GM12878 (cell line): ENCODE data around the gene SGIP1. TPM values are rescaled to one million over a fixed set of nuclear protein-coding genes. Genes with fewer than 3 reads are reported as not detected.
A peak's percentile ranks its signal among the peaks of the same experiment; 100 is the strongest.

Experiments
- ATAC-seq: fragments of 200-7000 bp; cut with Tn5 transposase; 3 replicates; pipeline ENCODE4 v1.9.1; 2020; ENCODE audit warnings: mild to moderate bottlenecking, moderate library complexity
- BruUV-seq: library from RNA; stranded (reverse); fragments of 400-500 nt; replicated peaks from 2 replicates; lab custom pipeline; 2021; lab: Mats Ljungman, UMichigan
- CTCF ChIA-PET: fragments of 300-600 bp; sonication (Branson Sonifier 250); formaldehyde crosslinking; extraction: SDS; loops from one replicate; lab custom pipeline; 2021; ENCODE audit warnings: inconsistent platforms; lab: Yijun Ruan, JAX
- POLR2A ChIA-PET: fragments of 350-600 bp; formaldehyde crosslinking; extraction: SDS; loops from one replicate; lab custom pipeline; 2021; ENCODE audit warnings: inconsistent platforms; lab: Charles Lee
- RAD21 ChIA-PET: fragments of 300-600 bp; sonication (Branson Sonifier 250); formaldehyde crosslinking; loops from one replicate; lab custom pipeline; 2023; ENCODE audit warnings: antibody characterized with exemption; ENCODE audit not compliant: unreplicated experiment; lab: Charles Lee
- SMC1A ChIA-PET: fragments of 300-600 bp; sonication (Branson Sonifier 250); formaldehyde crosslinking; loops from one replicate; lab custom pipeline; 2023; ENCODE audit not compliant: unreplicated experiment, uncharacterized antibody; lab: Charles Lee
- DNase-seq: peaks from one replicate; pipeline ENCODE4 v3.0.0-alpha.2; 2011; ENCODE audit warnings: low read depth, low spot score
- FAIRE-seq: peaks from 3 replicates; lab custom pipeline; 2011; peaks lifted over from hg19 to GRCh38; lab: Jason Lieb, UNC
- H2AFZ ChIP-seq: 2 replicates; pipeline ENCODE4 v1.6.0; 2011; ENCODE audit warnings: low read depth, low read length, control low read depth; ENCODE audit not compliant: control insufficient read depth
- H3K27ac ChIP-seq: 2 replicates; pipeline ENCODE4 v1.5.1; 2011; ENCODE audit warnings: control low read depth; ENCODE audit not compliant: control insufficient read depth, insufficient read depth
- H3K27me3 ChIP-seq, 2 experiments: replicated peaks in 1 of 2; 2 replicates each; pipeline versions ENCODE4 v1.6.0 to v1.6.1; 2011; ENCODE audit warnings: low read length in 1 of 2; ENCODE audit not compliant: control insufficient read depth in 2 of 2, insufficient read depth in 2 of 2
- H3K36me3 ChIP-seq, 2 experiments: 2 replicates each; pipeline ENCODE4 v1.5.1; 2011; ENCODE audit warnings: low read length in 1 of 2; ENCODE audit not compliant: control insufficient read depth in 2 of 2, insufficient read depth in 2 of 2
- H3K4me1 ChIP-seq: 2 replicates; pipeline ENCODE4 v1.6.1; 2011; ENCODE audit warnings: mild to moderate bottlenecking, low read length, moderate library complexity, mixed read lengths; ENCODE audit not compliant: control insufficient read depth, insufficient read depth
- H3K4me2 ChIP-seq: 2 replicates; pipeline ENCODE4 v1.6.0; 2011; ENCODE audit warnings: control low read depth; ENCODE audit not compliant: control insufficient read depth, insufficient read depth
- H3K4me3 ChIP-seq: fragments of 200-600 bp; sonication (generic); 2 replicates; pipeline ENCODE4 v1.5.1; 2016
- H3K79me2 ChIP-seq: 2 replicates; pipeline ENCODE4 v1.6.0; 2011; ENCODE audit warnings: low read length; ENCODE audit not compliant: control insufficient read depth, insufficient read depth
- H3K9ac ChIP-seq: 2 replicates; pipeline ENCODE4 v1.8.0; 2011; ENCODE audit warnings: low read length, control low read depth, mixed read lengths; ENCODE audit not compliant: control insufficient read depth, insufficient read depth
- H3K9me3 ChIP-seq: replicated peaks from 3 replicates; pipeline ENCODE4 v1.5.1; 2011; ENCODE audit warnings: mild to moderate bottlenecking, low read length; ENCODE audit not compliant: control insufficient read depth, insufficient read depth
- H4K20me1 ChIP-seq: 2 replicates; pipeline ENCODE4 v1.6.0; 2011; ENCODE audit not compliant: control insufficient read depth, insufficient read depth
- MTA3 ChIP-seq: IDR thresholded peaks from 2 replicates; pipeline ENCODE4 v1.6.1; 2012; ENCODE audit warnings: low read length, inconsistent platforms, borderline replicate concordance
- RAD21 ChIP-seq: IDR thresholded peaks from 2 replicates; pipeline ENCODE4 v1.6.1; 2011; ENCODE audit warnings: mild to moderate bottlenecking, low read depth, low read length, moderate library complexity; ENCODE audit not compliant: insufficient read depth
- SMC3 ChIP-seq: IDR thresholded peaks from 2 replicates; pipeline ENCODE4 v1.6.1; 2011; ENCODE audit warnings: low read length, improper control_type of control experiment, borderline replicate concordance
- STAT3 ChIP-seq: IDR thresholded peaks from 2 replicates; pipeline ENCODE4 v1.6.1; 2011; ENCODE audit warnings: low read depth, low read length, improper control_type of control experiment
- WGBS: methylation state at CpG from one replicate; pipeline ENCODE4 v1.1.6; 2016; ENCODE audit warnings: low lambda C conversion rate; ENCODE audit not compliant: insufficient replicate concordance, insufficient coverage; ENCODE audit errors: missing lambda C conversion rate; 5-methylcytosine and 5-hydroxymethylcytosine counted together
- in situ Hi-C: fragments of 300-500 bp; cut with MboI; formaldehyde crosslinking; loops from 9 replicates; pipeline ENCODE4 v1.14.3; 2018; ENCODE audit warnings: mixed read lengths
- intact Hi-C: fragments of 100-400 bp; cut with micrococcal nuclease; formaldehyde crosslinking; loops from one replicate; pipeline ENCODE4 v1.14.2; 2022; ENCODE audit not compliant: unreplicated experiment
- polyA plus RNA-seq, 11 experiments: library from polyadenylated mRNA; depleted of rRNA in 4 of 11; unstranded in 6 of 11; stranded (reverse) in 5 of 11; fragments of >200 nt; fragmentation: Nextera tagmentation in 4 of 11; fragmentation: Illumina TruSeq in 1 of 11; extraction: Ambion mirVana in 4 of 11; extraction: Trizol in 1 of 11; gene quantifications; 1 replicate in 1 of 11; 2 replicates in 10 of 11; pipeline versions ENCODE4 v1.2.1 to v1.2.3, GENCODE V29; 2011 to 2016; ENCODE audit warnings: inconsistent platforms in 2 of 11, missing spikeins in 2 of 11, low read depth in 1 of 11
- total RNA-seq, 4 experiments: library from RNA; depleted of rRNA in 3 of 4; stranded (reverse); fragments of >200 nt in 3 of 4; fragmentation: Illumina TruSeq in 1 of 4; extraction: Trizol in 1 of 4; gene quantifications; 2 replicates each; pipeline versions ENCODE4 v1.2.1 to v1.2.3, GENCODE V29; 2013 to 2021
- TF ChIP-seq, protein P1 (sequence below): IDR thresholded peaks from 2 replicates; pipeline ENCODE4 v1.6.1; 2012; ENCODE audit warnings: improper control_type of control experiment, low read depth, low read length; ENCODE audit not compliant: insufficient replicate concordance
- TF ChIP-seq, protein P2 (sequence below): fragments of 450-650 bp; IDR thresholded peaks from 2 replicates; pipeline ENCODE4 v1.6.1; 2018; ENCODE audit warnings: borderline replicate concordance, mild to moderate bottlenecking; ENCODE audit not compliant: partially characterized antibody
- TF ChIP-seq, protein P3 (sequence below): fragments of 450-650 bp; IDR thresholded peaks from 2 replicates; pipeline ENCODE4 v1.6.1; 2016; ENCODE audit warnings: mild to moderate bottlenecking
- TF ChIP-seq, protein P4 (sequence below): fragments of 450-650 bp; IDR thresholded peaks from 2 replicates; pipeline ENCODE4 v1.6.1; 2017; ENCODE audit warnings: mild to moderate bottlenecking

Gene SGIP1
- total and polyA plus RNA-seq, 10 of the 15 experiments (the other 5 are each of a cell fraction or from before 2014, with no cell fraction given), result 0.15 TPM; not detected in 9

DNA sequence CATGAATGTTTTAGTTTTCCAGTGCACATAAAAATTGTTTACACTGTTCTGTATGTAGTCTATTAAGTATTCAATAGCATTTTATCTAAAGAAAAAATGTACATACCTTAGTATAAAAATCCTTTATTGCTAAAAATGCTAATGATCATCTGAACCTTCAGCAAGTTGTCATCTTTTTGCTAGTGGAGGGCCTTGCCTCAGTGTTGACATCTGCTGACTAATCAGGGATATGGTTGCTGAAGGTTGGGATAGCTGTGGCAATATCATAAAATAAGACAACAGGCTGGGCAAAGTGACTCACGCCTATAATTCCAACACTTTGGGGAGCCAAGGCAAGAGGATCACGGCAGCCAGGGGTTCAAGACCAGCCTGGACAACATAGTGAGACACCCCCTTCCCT lies 227.3 kb downstream of the SGIP1 start (continued):
- TF ChIP-seq, protein P1, sequence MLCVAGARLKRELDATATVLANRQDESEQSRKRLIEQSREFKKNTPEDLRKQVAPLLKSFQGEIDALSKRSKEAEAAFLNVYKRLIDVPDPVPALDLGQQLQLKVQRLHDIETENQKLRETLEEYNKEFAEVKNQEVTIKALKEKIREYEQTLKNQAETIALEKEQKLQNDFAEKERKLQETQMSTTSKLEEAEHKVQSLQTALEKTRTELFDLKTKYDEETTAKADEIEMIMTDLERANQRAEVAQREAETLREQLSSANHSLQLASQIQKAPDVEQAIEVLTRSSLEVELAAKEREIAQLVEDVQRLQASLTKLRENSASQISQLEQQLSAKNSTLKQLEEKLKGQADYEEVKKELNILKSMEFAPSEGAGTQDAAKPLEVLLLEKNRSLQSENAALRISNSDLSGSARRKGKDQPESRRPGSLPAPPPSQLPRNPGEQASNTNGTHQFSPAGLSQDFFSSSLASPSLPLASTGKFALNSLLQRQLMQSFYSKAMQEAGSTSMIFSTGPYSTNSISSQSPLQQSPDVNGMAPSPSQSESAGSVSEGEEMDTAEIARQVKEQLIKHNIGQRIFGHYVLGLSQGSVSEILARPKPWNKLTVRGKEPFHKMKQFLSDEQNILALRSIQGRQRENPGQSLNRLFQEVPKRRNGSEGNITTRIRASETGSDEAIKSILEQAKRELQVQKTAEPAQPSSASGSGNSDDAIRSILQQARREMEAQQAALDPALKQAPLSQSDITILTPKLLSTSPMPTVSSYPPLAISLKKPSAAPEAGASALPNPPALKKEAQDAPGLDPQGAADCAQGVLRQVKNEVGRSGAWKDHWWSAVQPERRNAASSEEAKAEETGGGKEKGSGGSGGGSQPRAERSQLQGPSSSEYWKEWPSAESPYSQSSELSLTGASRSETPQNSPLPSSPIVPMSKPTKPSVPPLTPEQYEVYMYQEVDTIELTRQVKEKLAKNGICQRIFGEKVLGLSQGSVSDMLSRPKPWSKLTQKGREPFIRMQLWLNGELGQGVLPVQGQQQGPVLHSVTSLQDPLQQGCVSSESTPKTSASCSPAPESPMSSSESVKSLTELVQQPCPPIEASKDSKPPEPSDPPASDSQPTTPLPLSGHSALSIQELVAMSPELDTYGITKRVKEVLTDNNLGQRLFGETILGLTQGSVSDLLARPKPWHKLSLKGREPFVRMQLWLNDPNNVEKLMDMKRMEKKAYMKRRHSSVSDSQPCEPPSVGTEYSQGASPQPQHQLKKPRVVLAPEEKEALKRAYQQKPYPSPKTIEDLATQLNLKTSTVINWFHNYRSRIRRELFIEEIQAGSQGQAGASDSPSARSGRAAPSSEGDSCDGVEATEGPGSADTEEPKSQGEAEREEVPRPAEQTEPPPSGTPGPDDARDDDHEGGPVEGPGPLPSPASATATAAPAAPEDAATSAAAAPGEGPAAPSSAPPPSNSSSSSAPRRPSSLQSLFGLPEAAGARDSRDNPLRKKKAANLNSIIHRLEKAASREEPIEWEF, result no peak
- TF ChIP-seq, protein P2, sequence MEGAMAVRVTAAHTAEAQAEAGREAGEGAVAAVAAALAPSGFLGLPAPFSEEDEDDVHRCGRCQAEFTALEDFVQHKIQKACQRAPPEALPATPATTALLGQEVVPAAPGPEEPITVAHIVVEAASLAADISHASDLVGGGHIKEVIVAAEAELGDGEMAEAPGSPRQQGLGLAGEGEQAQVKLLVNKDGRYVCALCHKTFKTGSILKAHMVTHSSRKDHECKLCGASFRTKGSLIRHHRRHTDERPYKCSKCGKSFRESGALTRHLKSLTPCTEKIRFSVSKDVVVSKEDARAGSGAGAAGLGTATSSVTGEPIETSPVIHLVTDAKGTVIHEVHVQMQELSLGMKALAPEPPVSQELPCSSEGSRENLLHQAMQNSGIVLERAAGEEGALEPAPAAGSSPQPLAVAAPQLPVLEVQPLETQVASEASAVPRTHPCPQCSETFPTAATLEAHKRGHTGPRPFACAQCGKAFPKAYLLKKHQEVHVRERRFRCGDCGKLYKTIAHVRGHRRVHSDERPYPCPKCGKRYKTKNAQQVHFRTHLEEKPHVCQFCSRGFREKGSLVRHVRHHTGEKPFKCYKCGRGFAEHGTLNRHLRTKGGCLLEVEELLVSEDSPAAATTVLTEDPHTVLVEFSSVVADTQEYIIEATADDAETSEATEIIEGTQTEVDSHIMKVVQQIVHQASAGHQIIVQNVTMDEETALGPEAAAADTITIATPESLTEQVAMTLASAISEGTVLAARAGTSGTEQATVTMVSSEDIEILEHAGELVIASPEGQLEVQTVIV, result no peak

DNA sequence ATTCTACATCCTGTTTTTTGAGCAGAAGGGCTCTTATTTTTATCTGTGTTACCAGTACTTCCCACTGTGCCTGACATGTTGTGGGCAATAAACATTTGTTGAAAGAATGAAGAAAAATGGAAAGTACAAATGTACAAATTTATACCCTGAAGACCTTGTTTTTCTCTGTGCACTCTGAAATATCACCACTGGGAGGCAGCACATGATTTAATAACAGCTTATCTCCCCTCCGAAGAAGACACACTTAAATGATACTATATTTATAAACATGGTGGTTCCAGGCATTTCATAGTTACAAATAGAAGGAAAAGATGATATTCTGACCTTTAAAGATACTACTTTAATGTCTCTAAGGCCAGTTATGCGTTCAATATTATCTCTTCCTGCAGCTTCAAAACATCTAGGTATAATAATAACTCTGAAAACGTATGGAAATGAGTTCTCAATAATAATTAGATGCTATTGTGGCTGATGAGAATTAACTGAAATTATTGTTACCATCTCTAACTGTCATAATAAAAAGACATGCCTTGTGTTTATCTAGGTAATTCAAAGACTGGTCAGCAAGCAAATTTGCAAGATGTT lies 231.1 kb downstream of the SGIP1 start:
- FAIRE-seq, result peak; percentile 13
- TF ChIP-seq RAD21 (peak; percentile 85), MTA3 (no peak), SMC3 (peak; percentile 67; the same call in 1 of the 2 replicates), STAT3 (no peak)
- TF ChIP-seq, protein P3, sequence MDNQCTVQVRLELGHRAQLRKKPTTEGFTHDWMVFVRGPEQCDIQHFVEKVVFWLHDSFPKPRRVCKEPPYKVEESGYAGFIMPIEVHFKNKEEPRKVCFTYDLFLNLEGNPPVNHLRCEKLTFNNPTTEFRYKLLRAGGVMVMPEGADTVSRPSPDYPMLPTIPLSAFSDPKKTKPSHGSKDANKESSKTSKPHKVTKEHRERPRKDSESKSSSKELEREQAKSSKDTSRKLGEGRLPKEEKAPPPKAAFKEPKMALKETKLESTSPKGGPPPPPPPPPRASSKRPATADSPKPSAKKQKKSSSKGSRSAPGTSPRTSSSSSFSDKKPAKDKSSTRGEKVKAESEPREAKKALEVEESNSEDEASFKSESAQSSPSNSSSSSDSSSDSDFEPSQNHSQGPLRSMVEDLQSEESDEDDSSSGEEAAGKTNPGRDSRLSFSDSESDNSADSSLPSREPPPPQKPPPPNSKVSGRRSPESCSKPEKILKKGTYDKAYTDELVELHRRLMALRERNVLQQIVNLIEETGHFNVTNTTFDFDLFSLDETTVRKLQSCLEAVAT, result no peak
- TF ChIP-seq, protein P4, sequence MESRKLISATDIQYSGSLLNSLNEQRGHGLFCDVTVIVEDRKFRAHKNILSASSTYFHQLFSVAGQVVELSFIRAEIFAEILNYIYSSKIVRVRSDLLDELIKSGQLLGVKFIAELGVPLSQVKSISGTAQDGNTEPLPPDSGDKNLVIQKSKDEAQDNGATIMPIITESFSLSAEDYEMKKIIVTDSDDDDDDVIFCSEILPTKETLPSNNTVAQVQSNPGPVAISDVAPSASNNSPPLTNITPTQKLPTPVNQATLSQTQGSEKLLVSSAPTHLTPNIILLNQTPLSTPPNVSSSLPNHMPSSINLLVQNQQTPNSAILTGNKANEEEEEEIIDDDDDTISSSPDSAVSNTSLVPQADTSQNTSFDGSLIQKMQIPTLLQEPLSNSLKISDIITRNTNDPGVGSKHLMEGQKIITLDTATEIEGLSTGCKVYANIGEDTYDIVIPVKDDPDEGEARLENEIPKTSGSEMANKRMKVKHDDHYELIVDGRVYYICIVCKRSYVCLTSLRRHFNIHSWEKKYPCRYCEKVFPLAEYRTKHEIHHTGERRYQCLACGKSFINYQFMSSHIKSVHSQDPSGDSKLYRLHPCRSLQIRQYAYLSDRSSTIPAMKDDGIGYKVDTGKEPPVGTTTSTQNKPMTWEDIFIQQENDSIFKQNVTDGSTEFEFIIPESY, result no peak

More for the DNA sequence above, 231.1 kb downstream of the SGIP1 start:
- ChIA-PET CTCF (interaction anchor here (0.7 to 3.2 kb wide), 17 partner anchors 8 to 736 kb away, joined by 3 to 50 read pairs (median 5); no protein-coding TSS in a partner anchor), SMC1A (interaction anchor here (0.7 to 2.8 kb wide), 8 partner anchors 11 to 445 kb away, joined by 3 to 29 read pairs (median 4); no protein-coding TSS in a partner anchor), POLR2A (no interaction called here), RAD21 (interaction anchor here (0.8 to 3.9 kb wide), 7 partner anchors 24 to 736 kb away, joined by 3 to 26 read pairs (median 5); no protein-coding TSS in a partner anchor)
- H3K4me2 ChIP-seq, result no peak overlapping the region
- H3K27ac ChIP-seq, result no peak overlapping the region
- no peak for DNase-seq
- H3K79me2 ChIP-seq, result no peaks in the 10 kb centered on the region
- no peaks in the 10 kb centered on the region for H4K20me1 ChIP-seq
- no peaks in the 10 kb centered on the region for H3K27me3 ChIP-seq
- intact Hi-C loops (loop anchor here (2.0 to 5.0 kb wide), 5 partner anchors 162 to 737 kb away; no protein-coding TSS in a partner anchor), in situ Hi-C loops (loop anchor here (5.0 to 25.0 kb wide), 2 partner anchors 382 to 722 kb away; no protein-coding TSS in a partner anchor)
- no TSS peak for BruUV-seq
- H3K4me1 ChIP-seq, result no peaks in the 10 kb centered on the region
- H3K4me3 ChIP-seq, result no peak overlapping the region
- H3K36me3 ChIP-seq, result no peaks in the 10 kb centered on the region
- H3K9ac ChIP-seq, result no peak overlapping the region
- H3K9me3 ChIP-seq, result no peaks in the 10 kb centered on the region
- H2AFZ ChIP-seq, result no peak overlapping the region
- WGBS, result 3% methylated on average over 3 of the region's 3 CpGs
- peak; percentile 80 for ATAC-seq
